T47D (cell line): Measurements from ENCODE around the gene TMEM115.

Experiments
- DNase-seq, 2 experiments: peaks; one replicate each; pipeline versions ENCODE4 v3.0.0 to v3.0.0-alpha.2; 2011 to 2012; ENCODE audit warnings: low read depth in 1 of 2, low spot score in 1 of 2
- JUND ChIP-seq: IDR thresholded peaks from 2 replicates; pipeline ENCODE4 v1.6.1; 2012; ENCODE audit warnings: low read depth
- in situ Hi-C: cut with HindIII; loops from 2 replicates; pipeline ENCODE4 v1.10.0; 2016; ENCODE audit warnings: low sequenced_read_pairs, low pct_unique_long_range_greater_than_20kb

The TMEM115 gene

GRCh38 chr3:50388720-50389413 is 29.5 kb upstream of the TMEM115 start:
- in situ Hi-C loops = no loop called here
- no peak for DNase-seq
- no peak for TF ChIP-seq JUND

- DNase-seq = peak in 1 of 2 experiments; percentile 39
- in situ Hi-C loops = no loop called here
- TF ChIP-seq JUND = no peak
These were observed 28.8 kb upstream of the TMEM115 start for GRCh38 chr3:50388016-50388719.

- TF ChIP-seq JUND = no peak
- in situ Hi-C loops = no loop called here
- no peak for DNase-seq
These were observed 26.4 kb upstream of the TMEM115 start for GRCh38 chr3:50385754-50386153.

GRCh38 chr3:50383750-50384149 is 24.4 kb upstream of the TMEM115 start:
- no peak for TF ChIP-seq JUND
- in situ Hi-C loops = no loop called here
- no peak for DNase-seq

- in situ Hi-C loops = no loop called here
- TF ChIP-seq JUND = no peak
- DNase-seq = no peak
These were observed 23.4 kb upstream of the TMEM115 start for GRCh38 chr3:50382722-50383121.

- in situ Hi-C loops = no loop called here
- DNase-seq = no peak
These were observed 22.1 kb upstream of the TMEM115 start for GRCh38 chr3:50381383-50381782.

GRCh38 chr3:50380405-50381085 is 21.2 kb upstream of the TMEM115 start:
- no peak for TF ChIP-seq JUND
- in situ Hi-C loops = no loop called here
- no peak for DNase-seq

More at GRCh38 chr3:50381383-50381782, 22.1 kb upstream of the TMEM115 start:
- no peak for TF ChIP-seq JUND

GRCh38 chr3:50378757-50379156 is 19.4 kb upstream of the TMEM115 start:
- DNase-seq = no peak
- TF ChIP-seq JUND = no peak
- in situ Hi-C loops = no loop called here

- in situ Hi-C loops = no loop called here
- TF ChIP-seq JUND = no peak
- DNase-seq = no peak
These were observed 18.7 kb upstream of the TMEM115 start for GRCh38 chr3:50378024-50378423.

- in situ Hi-C loops = no loop called here
- no peak for TF ChIP-seq JUND
- DNase-seq = no peak
These were observed 16.1 kb upstream of the TMEM115 start for GRCh38 chr3:50375258-50375931.

GRCh38 chr3:50374363-50375257 is 15.3 kb upstream of the TMEM115 start:
- TF ChIP-seq JUND = no peak
- no peak for DNase-seq
- in situ Hi-C loops = no loop called here
